Neuron (in vitro differentiated cells): ENCODE data around the gene COL6A2.
"Not testable (repeated sequence)": the region's sequence is repeated elsewhere in the genome, so short reads cannot be mapped to it uniquely, and the experiment has no call there.

Experiments used
- H2AFZ ChIP-seq: one replicate; pipeline ENCODE4 v1.6.1; 2013; ENCODE audit warnings: low read depth, mild to moderate bottlenecking, inconsistent platforms, low read length, moderate library complexity
- H3K27me3 ChIP-seq: one replicate; pipeline ENCODE4 v1.6.1; 2013; ENCODE audit warnings: low read length; ENCODE audit not compliant: insufficient read depth
- H3K36me3 ChIP-seq: one replicate; pipeline ENCODE4 v1.6.1; 2013; ENCODE audit warnings: low read length; ENCODE audit not compliant: insufficient read depth
- H3K4me1 ChIP-seq: one replicate; pipeline ENCODE4 v1.6.1; 2013; ENCODE audit warnings: low read length; ENCODE audit not compliant: insufficient read depth
- H3K4me3 ChIP-seq: 2 replicates; pipeline ENCODE4 v1.5.1; 2013; ENCODE audit warnings: mild to moderate bottlenecking, low read length, moderate library complexity
- H3K9me3 ChIP-seq: one replicate; pipeline ENCODE4 v1.6.1; 2013; ENCODE audit warnings: low read length

COL6A2 gene

DNA sequence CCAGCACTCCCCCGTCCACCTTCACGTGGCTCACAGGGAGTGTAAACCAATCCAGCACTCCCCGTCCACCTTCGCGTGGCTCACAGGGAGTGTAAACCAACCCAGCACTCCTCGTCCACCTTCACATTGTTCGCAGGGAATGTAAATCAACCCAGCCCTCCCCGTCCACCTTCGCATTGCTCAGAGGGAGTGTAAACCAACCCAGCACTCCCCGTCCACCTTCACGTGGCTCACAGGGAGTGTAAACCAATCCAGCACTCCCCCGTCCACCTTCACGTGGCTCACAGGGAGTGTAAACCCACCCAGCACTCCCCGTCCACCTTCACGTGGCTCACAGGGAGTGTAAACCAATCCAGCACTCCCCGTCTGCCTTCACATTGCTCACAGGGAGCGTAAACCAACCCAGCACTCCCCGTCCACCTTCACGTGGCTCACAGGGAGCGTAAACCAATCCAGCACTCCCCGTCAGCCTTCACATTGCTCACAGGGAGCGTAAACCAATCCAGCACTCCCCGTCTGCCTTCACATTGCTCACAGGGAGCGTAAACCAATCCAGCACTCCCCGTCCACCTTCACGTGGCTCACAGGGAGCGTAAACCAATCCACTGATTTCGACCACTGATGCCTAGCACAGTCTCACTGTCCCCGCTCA is 42.6 kb downstream of the COL6A2 start:
- H3K9me3 ChIP-seq, H3K4me1 ChIP-seq, H3K4me3 ChIP-seq, H3K36me3 ChIP-seq, H3K27me3 ChIP-seq, H2AFZ ChIP-seq: not testable (repeated sequence)

DNA sequence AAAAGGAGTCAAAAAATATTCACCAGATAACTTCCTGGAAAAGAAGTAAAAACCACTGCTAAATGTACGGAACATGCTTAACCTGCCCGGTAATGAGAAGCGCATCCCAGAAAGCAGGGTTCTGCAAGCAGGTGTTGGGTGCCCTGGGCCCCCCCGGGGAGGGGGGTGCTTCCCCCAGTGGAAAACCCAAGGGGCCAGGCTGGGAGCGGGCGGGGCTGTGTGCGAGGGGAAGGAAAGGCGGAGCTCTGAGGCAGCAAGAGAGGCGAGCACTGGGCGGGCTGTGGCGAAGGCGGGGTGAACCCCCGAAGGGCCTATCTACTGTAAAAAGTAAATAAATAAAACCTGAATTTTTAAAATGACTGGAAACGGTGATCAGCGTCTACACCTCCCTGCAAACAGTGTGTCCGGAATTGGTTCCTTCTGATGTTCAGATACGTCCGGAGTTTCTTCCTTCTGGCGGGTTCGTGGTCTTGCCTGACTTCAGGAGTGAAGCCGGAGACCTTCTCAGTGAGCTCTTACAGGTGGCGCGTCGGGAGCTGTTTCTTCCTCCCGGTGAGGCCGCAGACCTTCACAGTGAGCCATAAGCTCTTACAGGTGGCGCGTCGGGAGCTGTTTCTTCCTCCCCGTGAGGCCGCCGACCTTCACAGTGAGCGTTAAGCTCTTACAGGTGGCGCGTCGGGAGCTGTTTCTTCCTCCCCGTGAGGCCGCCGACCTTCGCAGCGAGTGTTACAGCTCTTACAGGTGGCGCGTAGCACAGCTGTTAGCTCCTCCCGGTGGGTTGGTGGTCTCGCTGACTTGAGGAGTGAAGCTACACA is 44.1 kb downstream of the COL6A2 start:
- no peak overlapping the region for H2AFZ ChIP-seq
- H3K36me3 ChIP-seq: no peaks in the 10 kb centered on the region
- H3K9me3 ChIP-seq: no peaks in the 10 kb centered on the region
- no peaks in the 10 kb centered on the region for H3K27me3 ChIP-seq
- H3K4me1 ChIP-seq: peaks cover 3% of the 10 kb centered on the region
- H3K4me3 ChIP-seq: no peak overlapping the region

GRCh38 chr21:46142582-46143473 is 44.9 kb downstream of the COL6A2 start:
- H3K4me3 ChIP-seq: no peak overlapping the region
- no peaks in the 10 kb centered on the region for H3K9me3 ChIP-seq
- no peak overlapping the region for H2AFZ ChIP-seq
- no peaks in the 10 kb centered on the region for H3K27me3 ChIP-seq
- H3K36me3 ChIP-seq: no peaks in the 10 kb centered on the region
- H3K4me1 ChIP-seq: peaks cover 3% of the 10 kb centered on the region

- no peak overlapping the region for H3K4me3 ChIP-seq
- H3K27me3 ChIP-seq: no peaks in the 10 kb centered on the region
- no peaks in the 10 kb centered on the region for H3K36me3 ChIP-seq
- peaks cover 3% of the 10 kb centered on the region for H3K4me1 ChIP-seq
- no peaks in the 10 kb centered on the region for H3K9me3 ChIP-seq
- H2AFZ ChIP-seq: no peak overlapping the region
These were observed 46.7 kb downstream of the COL6A2 start for GRCh38 chr21:46144464-46145070.

- no peak overlapping the region for H2AFZ ChIP-seq
- H3K36me3 ChIP-seq: no peaks in the 10 kb centered on the region
- H3K4me1 ChIP-seq: peaks cover 3% of the 10 kb centered on the region
- H3K9me3 ChIP-seq: no peaks in the 10 kb centered on the region
- H3K27me3 ChIP-seq: no peaks in the 10 kb centered on the region
- no peak overlapping the region for H3K4me3 ChIP-seq
These were observed 47.4 kb downstream of the COL6A2 start for GRCh38 chr21:46145159-46145839.

DNA sequence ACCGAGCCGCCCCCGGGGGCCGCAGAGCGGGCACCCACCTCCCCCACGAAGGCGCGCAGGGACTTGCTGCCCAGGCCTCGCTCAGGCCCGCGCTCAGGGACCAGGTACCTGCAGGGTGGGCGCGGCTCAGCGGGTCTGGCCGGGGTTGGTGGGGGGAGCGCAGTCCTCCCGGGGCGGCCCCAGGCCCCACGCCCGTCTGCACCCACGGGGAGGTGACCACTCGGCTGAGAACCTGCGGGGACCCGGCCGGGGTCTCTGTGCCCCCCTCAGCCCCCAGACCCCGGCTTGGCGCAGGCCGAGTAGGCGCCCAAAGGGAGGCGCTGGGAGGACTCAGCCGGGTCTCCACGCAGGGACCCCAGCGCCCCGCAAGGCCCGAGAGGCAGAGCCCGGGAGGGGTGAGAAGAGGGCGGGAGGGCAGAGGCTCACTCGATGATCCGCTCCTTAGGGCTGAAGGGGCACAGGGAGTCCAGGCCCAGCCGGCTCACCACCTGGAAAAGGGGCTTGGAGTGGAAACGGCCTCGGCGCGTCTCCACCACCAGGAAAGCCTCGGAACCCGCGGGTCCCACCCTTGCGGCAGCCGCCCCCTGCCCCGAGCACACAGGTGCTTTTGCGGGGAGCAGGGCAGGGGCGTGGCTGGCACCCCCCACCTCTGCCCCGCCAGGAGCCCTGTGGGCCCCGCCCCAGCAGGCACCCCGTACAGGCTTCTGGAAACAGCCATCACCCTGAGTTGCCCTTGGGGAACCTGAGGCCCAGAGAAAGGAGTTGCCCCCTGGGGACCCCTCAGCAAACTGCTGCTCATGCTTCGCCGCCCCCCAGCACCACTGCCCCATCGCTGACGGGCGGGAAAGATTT is 48.2 kb downstream of the COL6A2 start:
- Histone ChIP-seq H3K9me3 (no peaks in the 10 kb centered on the region), H3K4me3 (no peak overlapping the region), H2AFZ (no peak overlapping the region), H3K36me3 (no peaks in the 10 kb centered on the region), H3K4me1 (peaks cover 3% of the 10 kb centered on the region), H3K27me3 (no peaks in the 10 kb centered on the region)

- Histone ChIP-seq H3K4me1 (peaks cover 3% of the 10 kb centered on the region), H2AFZ (no peak overlapping the region), H3K27me3 (no peaks in the 10 kb centered on the region), H3K4me3 (no peak overlapping the region), H3K9me3 (no peaks in the 10 kb centered on the region), H3K36me3 (no peaks in the 10 kb centered on the region)
These were observed 48.9 kb downstream of the COL6A2 start for GRCh38 chr21:46146856-46147255.

DNA sequence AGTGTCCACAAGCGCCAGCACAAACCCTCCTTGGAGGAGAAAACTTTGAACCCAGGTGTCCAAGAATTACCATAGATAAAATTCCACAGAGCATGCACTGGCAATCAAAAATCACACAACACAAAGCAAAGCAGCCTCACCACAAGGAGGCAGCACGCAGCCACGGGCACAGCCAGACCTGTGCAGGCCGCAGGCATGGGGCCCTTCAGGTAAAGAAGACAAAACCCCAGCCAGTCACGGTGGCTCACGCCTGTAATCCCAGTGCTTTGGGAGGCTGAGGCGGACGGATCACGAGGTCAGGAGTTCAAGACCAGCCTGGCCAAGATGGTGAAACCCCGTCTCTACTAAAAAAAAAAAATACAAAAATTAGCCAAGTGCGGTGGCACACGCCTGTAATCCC is 49.5 kb downstream of the COL6A2 start:
- H3K27me3 ChIP-seq, H3K4me1 ChIP-seq, H3K9me3 ChIP-seq, H3K36me3 ChIP-seq, H3K4me3 ChIP-seq, H2AFZ ChIP-seq: not testable (repeated sequence)

- Histone ChIP-seq H3K4me1 (peaks cover 3% of the 10 kb centered on the region), H3K36me3 (no peaks in the 10 kb centered on the region), H2AFZ (no peak overlapping the region)
These were observed 50.2 kb downstream of the COL6A2 start for GRCh38 chr21:46148106-46148505.

GRCh38 chr21:46149205-46149901 is 51.4 kb downstream of the COL6A2 start:
- Histone ChIP-seq H2AFZ (no peak overlapping the region), H3K27me3 (no peaks in the 10 kb centered on the region), H3K4me3 (no peak overlapping the region), H3K9me3 (no peaks in the 10 kb centered on the region), H3K36me3 (no peaks in the 10 kb centered on the region), H3K4me1 (no peaks in the 10 kb centered on the region)

More at GRCh38 chr21:46148106-46148505, 50.2 kb downstream of the COL6A2 start:
- H3K9me3 ChIP-seq: no peaks in the 10 kb centered on the region
- no peak overlapping the region for H3K4me3 ChIP-seq
- no peaks in the 10 kb centered on the region for H3K27me3 ChIP-seq

- Histone ChIP-seq H3K9me3 (no peaks in the 10 kb centered on the region), H3K4me3 (no peak overlapping the region), H3K36me3 (no peaks in the 10 kb centered on the region), H3K27me3 (no peaks in the 10 kb centered on the region), H3K4me1 (no peaks in the 10 kb centered on the region), H2AFZ (no peak overlapping the region)
These were observed 52.2 kb downstream of the COL6A2 start for GRCh38 chr21:46150073-46150472.
